HEK293 (cell line): ENCODE data around the gene KLC1.

ENCODE experiments used
- CTCF ChIA-PET: fragments of 350-600 bp; formaldehyde crosslinking; extraction: SDS; loops from one replicate; lab custom pipeline; 2021; ENCODE audit warnings: antibody characterized with exemption; lab: Yijun Ruan, JAX
- POLR2A ChIA-PET: fragments of 300-600 bp; formaldehyde crosslinking; extraction: SDS; loops from one replicate; lab custom pipeline; 2020; ENCODE audit warnings: antibody characterized with exemption, inconsistent platforms; lab: Yijun Ruan, JAX
- H3K27ac ChIP-seq: fragments of 200-500 bp; sonication (Bioruptor generic); 2 replicates; pipeline ENCODE4 v1.5.1; 2014; ENCODE audit warnings: low read depth, low read length, control low read depth, inconsistent platforms; ENCODE audit errors: extremely low read depth
- H3K36me3 ChIP-seq, 2 experiments: fragments of 200-500 bp in 1 of 2; sonication (Bioruptor generic) in 1 of 2; 1 replicate in 1 of 2; 2 replicates in 1 of 2; pipeline ENCODE4 v1.5.1; 2014 to 2017; ENCODE audit warnings: inconsistent platforms in 2 of 2, low read length in 2 of 2; ENCODE audit not compliant: control insufficient read depth in 2 of 2, insufficient read depth in 1 of 2
- H3K4me1 ChIP-seq: fragments of 200-500 bp; sonication (Bioruptor generic); 2 replicates; pipeline ENCODE4 v1.5.1; 2014; ENCODE audit warnings: mild to moderate bottlenecking, low read length, inconsistent platforms; ENCODE audit not compliant: control insufficient read depth, insufficient read depth
- H3K4me3 ChIP-seq: 2 replicates; pipeline ENCODE4 v1.5.1; 2011; ENCODE audit warnings: low read depth, mild to moderate bottlenecking, control low read depth, low read length, moderate library complexity
- H3K9me3 ChIP-seq: fragments of 200-500 bp; sonication (Bioruptor generic); 2 replicates; pipeline ENCODE4 v1.5.1; 2014; ENCODE audit warnings: low read depth, low read length, inconsistent platforms; ENCODE audit not compliant: control insufficient read depth, insufficient read depth
- HIC1 ChIP-seq: fragments of 450-650 bp; formaldehyde crosslinking; IDR thresholded peaks from 2 replicates; pipeline ENCODE4 v1.5.1; 2016; ENCODE audit warnings: missing biosample characterization, missing genetic modification characterization
- IKZF3 ChIP-seq: fragments of 450-650 bp; IDR thresholded peaks from 2 replicates; pipeline ENCODE4 v1.5.0; 2018; ENCODE audit warnings: missing biosample characterization, mild to moderate bottlenecking, missing genetic modification characterization, moderate library complexity
- KLF8 ChIP-seq: fragments of 450-650 bp; formaldehyde crosslinking; IDR thresholded peaks from 2 replicates; pipeline ENCODE4 v1.5.1; 2016; ENCODE audit warnings: missing biosample characterization, missing genetic modification characterization
- MZF1 ChIP-seq: fragments of 450-650 bp; formaldehyde crosslinking; IDR thresholded peaks from 2 replicates; pipeline ENCODE4 v1.5.1; 2017; ENCODE audit warnings: missing biosample characterization, missing genetic modification characterization, borderline replicate concordance
- OVOL3 ChIP-seq: fragments of 450-650 bp; formaldehyde crosslinking; IDR thresholded peaks from 2 replicates; pipeline ENCODE4 v1.5.1; 2016; ENCODE audit warnings: missing biosample characterization, missing genetic modification characterization
- REST ChIP-seq: fragments of 450-650 bp; formaldehyde crosslinking; IDR thresholded peaks from 2 replicates; pipeline ENCODE4 v1.5.1; 2016; ENCODE audit warnings: missing biosample characterization, missing genetic modification characterization
- SP2 ChIP-seq: fragments of 450-650 bp; formaldehyde crosslinking; IDR thresholded peaks from 2 replicates; pipeline ENCODE4 v1.5.1; 2016; ENCODE audit warnings: missing biosample characterization, missing genetic modification characterization
- TRIM28 ChIP-seq: IDR thresholded peaks from 2 replicates; pipeline ENCODE4 v1.6.1; 2011; ENCODE audit warnings: low read length, control low read depth, borderline replicate concordance
- ZBTB11 ChIP-seq: fragments of 450-650 bp; formaldehyde crosslinking; conservative IDR thresholded peaks from 2 replicates; pipeline ENCODE4 v1.5.1; 2016; ENCODE audit warnings: low read depth, missing biosample characterization, missing genetic modification characterization
- ZFHX2 ChIP-seq: fragments of 450-650 bp; formaldehyde crosslinking; conservative IDR thresholded peaks from 2 replicates; pipeline ENCODE4 v1.5.1; 2016; ENCODE audit warnings: missing biosample characterization, missing genetic modification characterization
- ZNF133 ChIP-seq: fragments of 450-650 bp; formaldehyde crosslinking; IDR thresholded peaks from 2 replicates; pipeline ENCODE4 v1.5.1; 2016; ENCODE audit warnings: missing biosample characterization, missing genetic modification characterization
- ZNF155 ChIP-seq: fragments of 450-650 bp; formaldehyde crosslinking; IDR thresholded peaks from 2 replicates; pipeline ENCODE4 v1.5.1; 2016; ENCODE audit warnings: missing biosample characterization, missing genetic modification characterization
- ZNF174 ChIP-seq: fragments of 450-650 bp; formaldehyde crosslinking; IDR thresholded peaks from 2 replicates; pipeline ENCODE4 v1.5.0; 2017; ENCODE audit warnings: missing biosample characterization, mild to moderate bottlenecking, missing genetic modification characterization
- ZNF248 ChIP-seq: fragments of 450-650 bp; formaldehyde crosslinking; IDR thresholded peaks from 2 replicates; pipeline ENCODE4 v1.5.1; 2017; ENCODE audit warnings: missing biosample characterization, missing genetic modification characterization
- ZNF266 ChIP-seq: fragments of 450-650 bp; formaldehyde crosslinking; IDR thresholded peaks from 2 replicates; pipeline ENCODE4 v1.5.1; 2016; ENCODE audit warnings: missing biosample characterization, missing genetic modification characterization, low read depth
- ZNF324 ChIP-seq: fragments of 450-650 bp; formaldehyde crosslinking; IDR thresholded peaks from 2 replicates; pipeline ENCODE4 v1.5.1; 2016; ENCODE audit warnings: missing biosample characterization, missing genetic modification characterization
- ZNF341 ChIP-seq: fragments of 450-650 bp; formaldehyde crosslinking; IDR thresholded peaks from 2 replicates; pipeline ENCODE4; 2016; ENCODE audit warnings: low read depth, missing biosample characterization, missing genetic modification characterization
- ZNF416 ChIP-seq: fragments of 450-650 bp; formaldehyde crosslinking; IDR thresholded peaks from 2 replicates; pipeline ENCODE4 v1.5.1; 2016; ENCODE audit warnings: missing biosample characterization, missing genetic modification characterization
- ZNF433 ChIP-seq: fragments of 450-650 bp; formaldehyde crosslinking; IDR thresholded peaks from 2 replicates; pipeline ENCODE4 v1.5.1; 2016; ENCODE audit warnings: missing biosample characterization, missing genetic modification characterization, low read depth
- ZNF510 ChIP-seq: fragments of 450-650 bp; formaldehyde crosslinking; IDR thresholded peaks from 2 replicates; pipeline ENCODE4 v1.5.1; 2018; ENCODE audit warnings: mild to moderate bottlenecking, missing genetic modification characterization, missing biosample characterization; ENCODE audit not compliant: insufficient replicate concordance
- ZNF530 ChIP-seq: fragments of 450-650 bp; formaldehyde crosslinking; IDR thresholded peaks from 2 replicates; pipeline ENCODE4 v1.5.1; 2016; ENCODE audit warnings: low read depth, missing biosample characterization, missing genetic modification characterization
- ZNF600 ChIP-seq: fragments of 450-650 bp; formaldehyde crosslinking; IDR thresholded peaks from 2 replicates; pipeline ENCODE4 v1.5.1; 2016; ENCODE audit warnings: missing biosample characterization, missing genetic modification characterization
- ZNF626 ChIP-seq: fragments of 450-650 bp; sonication (Bioruptor Pico); formaldehyde crosslinking; IDR thresholded peaks from 2 replicates; pipeline ENCODE4 v1.5.1; 2018; ENCODE audit warnings: missing biosample characterization, missing genetic modification characterization, inconsistent platforms
- ZNF670 ChIP-seq: fragments of 450-650 bp; formaldehyde crosslinking; IDR thresholded peaks from 2 replicates; pipeline ENCODE4 v1.5.1; 2016; ENCODE audit warnings: missing biosample characterization, missing genetic modification characterization, low read depth
- ZNF830 ChIP-seq: fragments of 450-650 bp; IDR thresholded peaks from 2 replicates; pipeline ENCODE4 v1.5.0; 2018; ENCODE audit warnings: missing biosample characterization, missing genetic modification characterization, low read depth, mild to moderate bottlenecking, moderate library complexity
- ZNF837 ChIP-seq: fragments of 450-650 bp; formaldehyde crosslinking; IDR thresholded peaks from 2 replicates; pipeline ENCODE4 v1.5.1; 2016; ENCODE audit warnings: missing biosample characterization, missing genetic modification characterization
- ZSCAN30 ChIP-seq: fragments of 450-650 bp; IDR thresholded peaks from 2 replicates; pipeline ENCODE4 v1.5.1; 2018; ENCODE audit warnings: missing biosample characterization, mild to moderate bottlenecking, missing genetic modification characterization, moderate library complexity

KLC1 gene

GRCh38 chr14:103629503-103630121 lies 601 bp downstream of the KLC1 start (continued):
- TF ChIP-seq ZNF174 (no peak), KLF8 (no peak), ZNF341 (tag by site-specific recombination) (peak; percentile 85), ZBTB11 (peak; percentile 83), SP2 (tag by site-specific recombination) (peak; percentile 55), MZF1 (no peak)

- Histone ChIP-seq H3K4me3 (peak overlapping the region; percentile 94), H3K9me3 (no peaks in the 10 kb centered on the region), H3K36me3 (peaks cover 3 to 10% of the 10 kb centered on the region in 2 experiments; a peak in 2 of 3 replicates), H3K4me1 (peaks cover 3% of the 10 kb centered on the region), H3K27ac (no peak overlapping the region)
- ChIA-PET CTCF (no interaction called here), POLR2A (interaction anchor here (0.6 kb wide), 1 partner anchor 46 kb away, joined by 3 read pairs; no protein-coding TSS in a partner anchor)
- TF ChIP-seq ZNF248 = no peak
- TF ChIP-seq OVOL3 (tag by site-specific recombination) = no peak
- no peak for TF ChIP-seq ZFHX2 (tag by site-specific recombination)
- TF ChIP-seq REST (tag by site-specific recombination) = peak; percentile 89
- no peak for TF ChIP-seq ZNF416 (tag by site-specific recombination)
- TF ChIP-seq ZNF670 (tag by site-specific recombination) = no peak
- TF ChIP-seq ZNF433 (tag by site-specific recombination) = peak; percentile 45; the same call in 1 of the 2 replicates
- TF ChIP-seq TRIM28 = no peak
- TF ChIP-seq ZNF155 (tag by site-specific recombination) = no peak
- TF ChIP-seq ZNF626 = no peak
- no peak for TF ChIP-seq ZNF830 (tag by site-specific recombination)
- peak; percentile 57; the same call in 1 of the 2 replicates for TF ChIP-seq ZNF600 (tag by site-specific recombination)
- TF ChIP-seq ZNF266 (tag by site-specific recombination) = no peak
- TF ChIP-seq ZNF133 = no peak
- no peak for TF ChIP-seq ZNF530 (tag by site-specific recombination)
- no peak for TF ChIP-seq HIC1
- no peak for TF ChIP-seq IKZF3 (tag by site-specific recombination)
- no peak for TF ChIP-seq ZNF324 (tag by site-specific recombination)
- no peak for TF ChIP-seq ZNF837 (tag by site-specific recombination)
- no peak for TF ChIP-seq ZSCAN30 (tag by site-specific recombination)
- no peak for TF ChIP-seq ZNF510
Measured at GRCh38 chr14:103630364-103631108, 1.5 kb downstream of the KLC1 start.
